PC-3 (cell line): ENCODE data around the gene AOPEP. TPM values are rescaled to one million over a fixed set of nuclear protein-coding genes. Genes with fewer than 3 reads are reported as not detected.

Experiments
- ATAC-seq: fragments of 200-7000 bp; cut with Tn5 transposase; 2 replicates; pipeline ENCODE4 v1.9.1; 2020; ENCODE audit warnings: mild to moderate bottlenecking, moderate library complexity
- BruUV-seq: library from RNA; stranded (reverse); fragments of 400-500 nt; replicated peaks from 2 replicates; lab custom pipeline; 2021; lab: Mats Ljungman, UMichigan
- CTCF ChIA-PET: fragments of 300-600 bp; sonication (Branson Sonifier 250); formaldehyde crosslinking; loops from one replicate; lab custom pipeline; 2022; ENCODE audit warnings: antibody characterized with exemption; lab: Charles Lee
- POLR2A ChIA-PET: fragments of 300-600 bp; sonication (Branson Sonifier 250); formaldehyde crosslinking; loops from one replicate; lab custom pipeline; 2022; ENCODE audit warnings: antibody characterized with exemption; ENCODE audit not compliant: unreplicated experiment; lab: Charles Lee
- DNase-seq: peaks from one replicate; pipeline ENCODE4 v3.0.0-alpha.2; 2015
- H2AFZ ChIP-seq: fragments of 300-600 bp; sonication (generic); 2 replicates; pipeline ENCODE4 v1.6.0; 2016; ENCODE audit warnings: antibody characterized with exemption, low read length
- H3F3A ChIP-seq: fragments of 300-600 bp; sonication (generic); one replicate; pipeline ENCODE4 v1.6.0; 2017; ENCODE audit warnings: antibody characterized with exemption, low read length, control low read depth, mild to moderate bottlenecking; ENCODE audit not compliant: unreplicated experiment
- H3K27ac ChIP-seq: fragments of 300-600 bp; sonication (generic); 2 replicates; pipeline ENCODE4 v1.5.1; 2016; ENCODE audit warnings: mild to moderate bottlenecking, low read length
- H3K27me3 ChIP-seq: fragments of 300-600 bp; sonication (generic); 2 replicates; pipeline ENCODE4 v1.6.1; 2016; ENCODE audit warnings: low read length, mixed read lengths
- H3K36me3 ChIP-seq: fragments of 300-600 bp; sonication (generic); 2 replicates; pipeline ENCODE4 v1.6.1; 2016; ENCODE audit warnings: low read depth, mixed run types, low read length, mixed read lengths
- H3K4me1 ChIP-seq: fragments of 300-600 bp; sonication (generic); 2 replicates; pipeline ENCODE4 v1.5.1; 2016; ENCODE audit warnings: low read length; ENCODE audit not compliant: insufficient read depth
- H3K4me2 ChIP-seq: fragments of 300-600 bp; sonication (generic); 2 replicates; pipeline ENCODE4 v1.6.0; 2016; ENCODE audit warnings: low read length
- H3K4me3 ChIP-seq: fragments of 300-600 bp; sonication (generic); 2 replicates; pipeline ENCODE4 v1.5.1; 2016; ENCODE audit warnings: mild to moderate bottlenecking, low read length, mixed read lengths
- H3K79me2 ChIP-seq: fragments of 300-600 bp; sonication (generic); 2 replicates; pipeline ENCODE4 v1.6.1; 2017; ENCODE audit warnings: low read length, mixed read lengths
- H3K9ac ChIP-seq: fragments of 300-600 bp; sonication (generic); 2 replicates; pipeline ENCODE4 v1.6.0; 2016; ENCODE audit warnings: mild to moderate bottlenecking, low read length
- H3K9me2 ChIP-seq: fragments of 300-600 bp; sonication (generic); replicated peaks from 2 replicates; pipeline ENCODE4 v1.6.1; 2016; ENCODE audit warnings: mixed run types, low read length, mixed read lengths
- H3K9me3 ChIP-seq: fragments of 300-600 bp; sonication (generic); 2 replicates; pipeline ENCODE4 v1.6.1; 2016; ENCODE audit warnings: low read length, mixed read lengths
- H4K20me1 ChIP-seq: fragments of 300-600 bp; sonication (generic); 2 replicates; pipeline ENCODE4 v1.6.1; 2016; ENCODE audit warnings: low read length, mixed read lengths
- EZH2 ChIP-seq: fragments of 300-600 bp; sonication (generic); IDR thresholded peaks from one replicate; pipeline ENCODE4 v1.6.1; 2017; ENCODE audit warnings: antibody characterized with exemption, mild to moderate bottlenecking, low read length; ENCODE audit not compliant: unreplicated experiment
- EZH2phosphoT487 ChIP-seq: fragments of 300-600 bp; sonication (generic); IDR thresholded peaks from 2 replicates; pipeline ENCODE4 v1.6.1; 2018; ENCODE audit warnings: mild to moderate bottlenecking, antibody characterized with exemption, low read length, borderline replicate concordance
- intact Hi-C: fragments of 100-400 bp; cut with micrococcal nuclease; formaldehyde crosslinking; loops from 2 replicates; pipeline ENCODE4 v1.9.0; 2023
- total RNA-seq: library from RNA; depleted of rRNA; stranded (reverse); fragments of >200 nt; gene quantifications from 2 replicates; pipeline ENCODE4 v1.2.3, GENCODE V29; 2014
- TF ChIP-seq, protein P1 (sequence below): fragments of 300-600 bp; sonication (generic); conservative IDR thresholded peaks from 2 replicates; pipeline ENCODE4 v1.5.1; 2017; ENCODE audit warnings: antibody characterized with exemption, low read depth, mild to moderate bottlenecking, low read length

The AOPEP gene
- total RNA-seq, 1 experiment from 2014 or later: 23.1 TPM

DNA sequence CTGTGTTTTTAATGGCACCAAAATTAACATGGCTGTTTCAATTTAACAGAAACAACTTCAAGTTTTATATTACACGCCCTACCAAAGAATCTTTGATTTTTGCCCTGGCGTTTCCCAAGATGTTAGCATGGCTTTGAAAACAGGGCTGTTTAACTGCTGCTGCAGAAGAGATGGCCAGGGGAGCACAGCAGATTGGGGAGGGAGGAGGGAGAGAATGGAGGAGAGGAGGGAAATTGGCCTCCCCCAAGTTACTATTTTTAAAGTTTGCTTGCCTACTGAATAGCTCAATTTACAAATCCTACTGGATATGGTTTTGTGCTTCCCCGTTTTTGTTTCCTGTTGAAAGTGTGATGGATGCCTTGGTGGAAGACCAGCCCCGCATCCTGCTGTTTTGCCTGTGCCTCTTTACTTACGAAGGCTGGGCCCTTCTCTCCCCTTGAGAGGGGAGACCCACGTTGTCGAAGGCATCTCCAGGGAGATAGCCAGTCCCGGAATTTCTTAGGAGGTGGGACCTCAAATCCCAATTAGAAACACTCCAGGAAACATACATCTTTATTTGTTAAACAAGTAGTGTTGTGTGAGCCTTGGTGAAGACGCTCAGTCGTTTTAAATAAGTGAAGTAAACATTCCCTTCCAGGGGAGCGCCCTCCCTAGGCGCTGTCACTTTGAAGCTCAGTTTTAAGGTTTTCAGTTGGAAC lies 98.6 kb downstream of the AOPEP start:
- Histone ChIP-seq H3K79me2 (no peaks in the 10 kb centered on the region), H3K9me2 (no peaks in the 10 kb centered on the region), H2AFZ (no peak overlapping the region), H3K4me3 (no peak overlapping the region), H3K27ac (no peak overlapping the region), H3K36me3 (no peaks in the 10 kb centered on the region), H3K9ac (no peak overlapping the region), H3K9me3 (no peaks in the 10 kb centered on the region), H3K4me2 (no peak overlapping the region), H3K4me1 (peaks cover 36% of the 10 kb centered on the region), H3K27me3 (no peaks in the 10 kb centered on the region), H3F3A (no peaks in the 10 kb centered on the region), H4K20me1 (no peaks in the 10 kb centered on the region)
- DNase-seq (no peak), ATAC-seq (no peak)
- ChIA-PET POLR2A (no interaction called here), CTCF (no interaction called here)
- intact Hi-C loops: no loop called here
- TF ChIP-seq EZH2phosphoT487: no peak
- TF ChIP-seq, protein P1, sequence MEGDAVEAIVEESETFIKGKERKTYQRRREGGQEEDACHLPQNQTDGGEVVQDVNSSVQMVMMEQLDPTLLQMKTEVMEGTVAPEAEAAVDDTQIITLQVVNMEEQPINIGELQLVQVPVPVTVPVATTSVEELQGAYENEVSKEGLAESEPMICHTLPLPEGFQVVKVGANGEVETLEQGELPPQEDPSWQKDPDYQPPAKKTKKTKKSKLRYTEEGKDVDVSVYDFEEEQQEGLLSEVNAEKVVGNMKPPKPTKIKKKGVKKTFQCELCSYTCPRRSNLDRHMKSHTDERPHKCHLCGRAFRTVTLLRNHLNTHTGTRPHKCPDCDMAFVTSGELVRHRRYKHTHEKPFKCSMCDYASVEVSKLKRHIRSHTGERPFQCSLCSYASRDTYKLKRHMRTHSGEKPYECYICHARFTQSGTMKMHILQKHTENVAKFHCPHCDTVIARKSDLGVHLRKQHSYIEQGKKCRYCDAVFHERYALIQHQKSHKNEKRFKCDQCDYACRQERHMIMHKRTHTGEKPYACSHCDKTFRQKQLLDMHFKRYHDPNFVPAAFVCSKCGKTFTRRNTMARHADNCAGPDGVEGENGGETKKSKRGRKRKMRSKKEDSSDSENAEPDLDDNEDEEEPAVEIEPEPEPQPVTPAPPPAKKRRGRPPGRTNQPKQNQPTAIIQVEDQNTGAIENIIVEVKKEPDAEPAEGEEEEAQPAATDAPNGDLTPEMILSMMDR: no peak
- TF ChIP-seq EZH2: no peak
- no TSS peak for BruUV-seq

DNA sequence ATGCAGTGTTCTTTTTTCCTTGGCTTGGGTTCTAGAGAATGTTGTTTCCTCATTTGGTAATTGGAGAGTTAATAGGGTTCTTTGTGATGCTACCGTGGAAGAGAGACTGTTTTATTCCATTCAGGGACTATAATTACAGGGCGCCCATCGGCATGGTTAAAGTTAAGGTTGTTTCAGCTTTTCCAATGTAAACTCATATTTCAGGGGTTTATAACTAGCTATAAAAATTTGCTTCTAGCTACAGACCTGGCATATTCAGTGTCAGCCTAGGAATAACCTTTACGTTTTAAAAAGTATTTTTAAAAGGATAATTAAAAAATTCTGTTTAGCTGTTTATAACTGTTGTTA lies 99.1 kb downstream of the AOPEP start:
- no peak for ATAC-seq
- H3K27ac ChIP-seq: no peak overlapping the region
- no peaks in the 10 kb centered on the region for H3K9me2 ChIP-seq
- no peaks in the 10 kb centered on the region for H3F3A ChIP-seq
- no peak overlapping the region for H3K4me2 ChIP-seq
- DNase-seq: no peak
- POLR2A ChIA-PET: no interaction called here
- no peaks in the 10 kb centered on the region for H3K36me3 ChIP-seq
- H3K27me3 ChIP-seq: no peaks in the 10 kb centered on the region
- no peak overlapping the region for H3K4me3 ChIP-seq
- intact Hi-C loops: no loop called here
- H3K9ac ChIP-seq: no peak overlapping the region
- H2AFZ ChIP-seq: no peak overlapping the region
- H3K4me1 ChIP-seq: peaks cover 36% of the 10 kb centered on the region
- H4K20me1 ChIP-seq: no peaks in the 10 kb centered on the region
- no TSS peak for BruUV-seq
- no peaks in the 10 kb centered on the region for H3K9me3 ChIP-seq
- CTCF ChIA-PET: interaction anchor here (0.6 kb wide), 1 partner anchor 267 kb away, joined by 4 read pairs; no protein-coding TSS in a partner anchor
- TF ChIP-seq EZH2phosphoT487 (no peak), EZH2 (no peak)
- TF ChIP-seq, protein P1: no peak
- H3K79me2 ChIP-seq: no peaks in the 10 kb centered on the region

DNA sequence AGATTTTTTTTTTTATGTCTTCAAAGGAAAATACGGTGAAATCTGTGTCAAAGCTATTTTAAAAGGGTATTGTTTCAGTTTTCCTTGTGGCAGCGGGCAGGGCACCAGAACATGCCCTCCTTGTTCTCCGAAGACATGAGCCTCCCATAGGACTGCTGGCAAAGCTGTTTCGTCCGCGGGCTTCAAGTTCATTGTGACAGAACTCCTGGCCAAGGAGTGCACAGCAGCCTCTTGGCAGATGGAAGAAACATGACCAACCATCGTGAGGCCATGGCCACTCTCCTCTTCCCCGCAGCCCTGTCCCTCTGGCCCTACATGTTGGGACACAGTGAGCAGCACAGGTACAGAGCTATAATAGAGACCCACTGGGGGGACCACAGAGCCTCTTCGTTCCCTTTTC lies 99.5 kb downstream of the AOPEP start:
- H3K4me2 ChIP-seq: no peak overlapping the region
- H3K9me3 ChIP-seq: no peaks in the 10 kb centered on the region
- intact Hi-C loops: no loop called here
- POLR2A ChIA-PET: no interaction called here
- BruUV-seq: no TSS peak
- DNase-seq (no peak), ATAC-seq (no peak)
- CTCF ChIA-PET: interaction anchor here (0.6 kb wide), 1 partner anchor 266 kb away, joined by 4 read pairs; no protein-coding TSS in a partner anchor
- TF ChIP-seq, protein P1: no peak
- TF ChIP-seq EZH2phosphoT487: no peak
- no peak for TF ChIP-seq EZH2
- H2AFZ ChIP-seq: no peak overlapping the region
- no peaks in the 10 kb centered on the region for H3K36me3 ChIP-seq
- no peaks in the 10 kb centered on the region for H4K20me1 ChIP-seq
- H3K27ac ChIP-seq: no peak overlapping the region
- H3F3A ChIP-seq: no peaks in the 10 kb centered on the region
- no peaks in the 10 kb centered on the region for H3K9me2 ChIP-seq
- H3K4me1 ChIP-seq: peaks cover 36% of the 10 kb centered on the region
- H3K27me3 ChIP-seq: no peaks in the 10 kb centered on the region
- H3K79me2 ChIP-seq: no peaks in the 10 kb centered on the region
- H3K4me3 ChIP-seq: no peak overlapping the region
- no peak overlapping the region for H3K9ac ChIP-seq
